PFSK-1 (cell line): ENCODE measurements around the gene IRF4.

ENCODE experiments used
- FOXP2 ChIP-seq: optimal IDR thresholded peaks from 2 replicates; pipeline ENCODE3; 2011; ENCODE audit warnings: borderline replicate concordance, control low read depth, inconsistent platforms; ENCODE audit not compliant: insufficient read depth; ENCODE audit errors: extremely low read length, extremely low read depth
- POLR2AphosphoS5 ChIP-seq: IDR thresholded peaks from 2 replicates; pipeline ENCODE4 v1.6.1; 2012; ENCODE audit warnings: low read depth, mild to moderate bottlenecking, control low read depth, low read length, moderate library complexity
- SIN3A ChIP-seq: IDR thresholded peaks from 2 replicates; pipeline ENCODE4 v1.6.1; 2012; ENCODE audit warnings: mild to moderate bottlenecking, low read length, moderate library complexity, borderline replicate concordance; ENCODE audit not compliant: insufficient read depth
- TAF1 ChIP-seq: IDR thresholded peaks from 2 replicates; pipeline ENCODE4 v1.6.1; 2012; ENCODE audit warnings: low read length, control low read depth, borderline replicate concordance; ENCODE audit not compliant: insufficient read depth
- TF ChIP-seq, protein P1 (sequence below), 2 experiments: IDR thresholded peaks; 2 replicates each; pipeline versions ENCODE4 v1.6.1 to v1.8.0; 2011 to 2012; ENCODE audit warnings: low read depth in 2 of 2, low read length in 2 of 2, control low read depth in 1 of 2, inconsistent platforms in 1 of 2, mild to moderate bottlenecking in 1 of 2, moderate library complexity in 1 of 2; ENCODE audit not compliant: insufficient read depth in 1 of 2

Gene IRF4

DNA sequence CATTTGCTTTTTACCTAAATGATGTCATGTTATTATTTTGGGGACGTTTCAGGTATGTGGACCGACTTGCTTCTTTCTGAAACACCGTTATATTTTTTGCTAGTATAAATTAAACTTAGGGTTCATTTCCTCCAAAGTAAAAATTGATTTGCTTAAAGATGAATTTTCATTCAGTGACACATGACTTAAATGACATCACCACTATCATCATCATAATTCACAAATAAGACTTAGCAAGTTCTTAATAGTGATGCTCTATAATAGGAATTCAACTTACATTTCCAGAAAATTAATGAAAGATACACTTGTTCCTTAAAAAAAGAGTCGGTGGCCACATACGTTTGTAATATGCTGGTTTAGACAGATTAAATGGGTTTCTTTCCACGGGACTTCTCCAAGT, 9.3 kb downstream of the IRF4 start:
- no peak for TF ChIP-seq POLR2AphosphoS5
- no peak for TF ChIP-seq TAF1
- TF ChIP-seq SIN3A: no peak
- no peak for TF ChIP-seq FOXP2
- TF ChIP-seq, protein P1, sequence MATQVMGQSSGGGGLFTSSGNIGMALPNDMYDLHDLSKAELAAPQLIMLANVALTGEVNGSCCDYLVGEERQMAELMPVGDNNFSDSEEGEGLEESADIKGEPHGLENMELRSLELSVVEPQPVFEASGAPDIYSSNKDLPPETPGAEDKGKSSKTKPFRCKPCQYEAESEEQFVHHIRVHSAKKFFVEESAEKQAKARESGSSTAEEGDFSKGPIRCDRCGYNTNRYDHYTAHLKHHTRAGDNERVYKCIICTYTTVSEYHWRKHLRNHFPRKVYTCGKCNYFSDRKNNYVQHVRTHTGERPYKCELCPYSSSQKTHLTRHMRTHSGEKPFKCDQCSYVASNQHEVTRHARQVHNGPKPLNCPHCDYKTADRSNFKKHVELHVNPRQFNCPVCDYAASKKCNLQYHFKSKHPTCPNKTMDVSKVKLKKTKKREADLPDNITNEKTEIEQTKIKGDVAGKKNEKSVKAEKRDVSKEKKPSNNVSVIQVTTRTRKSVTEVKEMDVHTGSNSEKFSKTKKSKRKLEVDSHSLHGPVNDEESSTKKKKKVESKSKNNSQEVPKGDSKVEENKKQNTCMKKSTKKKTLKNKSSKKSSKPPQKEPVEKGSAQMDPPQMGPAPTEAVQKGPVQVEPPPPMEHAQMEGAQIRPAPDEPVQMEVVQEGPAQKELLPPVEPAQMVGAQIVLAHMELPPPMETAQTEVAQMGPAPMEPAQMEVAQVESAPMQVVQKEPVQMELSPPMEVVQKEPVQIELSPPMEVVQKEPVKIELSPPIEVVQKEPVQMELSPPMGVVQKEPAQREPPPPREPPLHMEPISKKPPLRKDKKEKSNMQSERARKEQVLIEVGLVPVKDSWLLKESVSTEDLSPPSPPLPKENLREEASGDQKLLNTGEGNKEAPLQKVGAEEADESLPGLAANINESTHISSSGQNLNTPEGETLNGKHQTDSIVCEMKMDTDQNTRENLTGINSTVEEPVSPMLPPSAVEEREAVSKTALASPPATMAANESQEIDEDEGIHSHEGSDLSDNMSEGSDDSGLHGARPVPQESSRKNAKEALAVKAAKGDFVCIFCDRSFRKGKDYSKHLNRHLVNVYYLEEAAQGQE (IDR thresholded peaks at IDR 0.05; ENCODE audit: insufficient read depth in 1 of 2, low read depth in 2 of 2, low read length in 2 of 2): no peak

DNA sequence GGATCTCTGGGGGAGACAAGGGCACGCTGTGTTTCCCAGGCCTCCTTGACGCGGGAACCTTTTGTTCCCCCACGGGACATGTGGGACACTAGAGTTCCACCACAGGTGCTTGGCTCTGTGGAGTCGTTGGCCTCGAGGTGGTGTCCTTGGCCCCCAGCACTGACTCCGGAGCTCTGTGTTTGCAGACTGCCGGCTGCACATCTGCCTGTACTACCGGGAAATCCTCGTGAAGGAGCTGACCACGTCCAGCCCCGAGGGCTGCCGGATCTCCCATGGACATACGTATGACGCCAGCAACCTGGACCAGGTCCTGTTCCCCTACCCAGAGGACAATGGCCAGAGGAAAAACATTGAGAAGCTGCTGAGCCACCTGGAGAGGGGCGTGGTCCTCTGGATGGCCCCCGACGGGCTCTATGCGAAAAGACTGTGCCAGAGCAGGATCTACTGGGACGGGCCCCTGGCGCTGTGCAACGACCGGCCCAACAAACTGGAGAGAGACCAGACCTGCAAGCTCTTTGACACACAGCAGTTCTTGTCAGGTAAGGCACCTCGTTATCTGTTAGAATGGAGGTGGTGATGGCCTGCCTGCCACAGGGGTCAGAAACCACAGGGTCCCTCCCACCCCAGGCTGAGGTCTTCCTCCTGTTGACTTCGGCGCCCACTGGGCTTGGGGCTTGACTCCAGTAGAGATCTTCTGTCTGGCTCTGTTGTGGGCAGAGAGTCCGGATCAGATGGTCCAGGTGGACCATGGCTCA, 9.9 kb downstream of the IRF4 start:
- TF ChIP-seq TAF1 (no peak), SIN3A (no peak), FOXP2 (no peak), POLR2AphosphoS5 (no peak)
- TF ChIP-seq, protein P1 (IDR thresholded peaks at IDR 0.05; ENCODE audit: insufficient read depth in 1 of 2, low read depth in 2 of 2, low read length in 2 of 2): no peak

DNA sequence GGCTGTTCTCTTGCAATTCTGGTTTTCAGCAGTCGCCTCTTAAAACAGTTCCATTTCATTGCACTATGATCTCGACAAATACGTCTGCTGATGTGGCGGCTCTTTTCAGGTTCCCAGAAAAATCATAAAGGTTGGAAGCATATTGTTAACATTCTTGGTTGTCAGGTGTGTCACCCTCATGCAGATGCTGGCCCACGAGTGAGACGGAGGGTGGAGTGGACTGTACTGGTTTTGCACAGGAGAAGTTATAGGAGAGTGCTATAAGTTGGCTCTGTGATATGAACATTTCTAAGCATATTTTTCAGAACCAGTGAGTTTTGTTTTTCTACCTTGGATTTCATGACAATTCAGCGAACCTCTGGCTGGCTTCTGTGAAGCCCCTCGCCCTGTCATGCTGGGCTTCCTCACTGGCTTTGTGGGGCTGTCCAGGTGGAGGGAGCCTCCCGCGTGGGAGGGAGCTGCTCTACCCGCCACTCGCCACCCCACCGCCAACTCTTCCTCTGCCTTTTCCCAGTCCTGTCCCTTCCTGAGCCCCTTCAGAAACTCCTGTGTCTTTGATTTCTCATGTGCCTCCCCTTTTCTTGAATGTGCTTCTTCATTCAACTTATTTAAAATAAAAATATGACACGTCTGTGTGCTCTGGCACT, 10.6 kb downstream of the IRF4 start:
- TF ChIP-seq TAF1 (no peak), FOXP2 (no peak), POLR2AphosphoS5 (no peak), SIN3A (no peak)
- TF ChIP-seq, protein P1 (IDR thresholded peaks at IDR 0.05; ENCODE audit: insufficient read depth in 1 of 2, low read depth in 2 of 2, low read length in 2 of 2): no peak

DNA sequence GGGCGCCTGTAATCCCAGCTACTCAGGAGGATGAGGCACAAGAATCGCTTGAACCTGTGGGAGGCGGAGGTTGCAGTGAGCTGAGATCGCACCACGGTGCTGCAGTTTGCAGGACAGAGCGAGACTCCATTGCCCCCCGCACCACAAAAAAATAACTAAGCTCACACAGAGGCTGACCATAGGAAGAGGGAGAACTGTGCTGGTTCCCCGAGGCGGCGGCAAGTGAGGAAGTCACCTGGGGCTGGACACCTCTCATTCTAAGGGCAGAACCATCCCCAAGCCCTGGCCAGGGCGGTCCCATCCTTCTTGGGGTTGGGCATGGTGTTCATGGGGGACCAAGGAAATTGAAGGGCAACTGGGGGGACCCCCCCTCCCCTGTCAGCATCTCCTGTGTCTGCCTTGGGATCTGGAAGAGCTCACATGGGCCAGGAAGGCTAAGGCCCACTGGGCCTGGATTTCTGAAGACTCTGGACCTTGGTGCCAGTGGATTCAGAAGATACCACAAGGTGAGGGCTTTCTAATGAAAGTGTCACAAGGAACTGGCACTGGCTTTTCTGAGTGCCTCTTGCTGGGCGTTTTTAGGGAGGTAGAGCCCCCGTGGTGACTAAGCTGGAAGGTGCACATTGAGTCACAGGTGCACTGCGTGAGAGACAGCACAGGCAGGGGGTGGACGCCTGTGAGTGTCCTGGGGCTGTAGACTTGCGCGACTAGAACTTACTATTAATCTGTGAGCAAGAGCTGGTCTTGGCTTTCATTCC, 11.5 kb downstream of the IRF4 start:
- TF ChIP-seq, protein P1 (IDR thresholded peaks at IDR 0.05; ENCODE audit: insufficient read depth in 1 of 2, low read depth in 2 of 2, low read length in 2 of 2): no peak
- TF ChIP-seq TAF1 (no peak), FOXP2 (no peak), SIN3A (no peak), POLR2AphosphoS5 (no peak)
